Ishikawa (cell line): ENCODE measurements around the gene RNH1.

ENCODE experiments used
- CEBPB ChIP-seq: IDR thresholded peaks from 2 replicates; pipeline ENCODE4 v1.6.1; 2012
- EP300 ChIP-seq: IDR thresholded peaks from 2 replicates; pipeline ENCODE4 v1.6.1; 2012; ENCODE audit warnings: borderline replicate concordance
- MAX ChIP-seq: IDR thresholded peaks from 2 replicates; pipeline ENCODE4 v1.6.1; 2012
- NFIC ChIP-seq: IDR thresholded peaks from 2 replicates; pipeline ENCODE4 v1.6.1; 2012
- RAD21 ChIP-seq: IDR thresholded peaks from 2 replicates; pipeline ENCODE4 v1.6.1; 2012; ENCODE audit warnings: low read depth
- TAF1 ChIP-seq: IDR thresholded peaks from 2 replicates; pipeline ENCODE4 v1.6.1; 2012; ENCODE audit warnings: low read depth, mild to moderate bottlenecking
- ZBTB7A ChIP-seq: IDR thresholded peaks from 2 replicates; pipeline ENCODE4 v1.6.1; 2012; ENCODE audit warnings: low read depth

- TF ChIP-seq NFIC (no peak), TAF1 (no peak), EP300 (no peak), CEBPB (no peak), RAD21 (no peak), MAX (no peak), ZBTB7A (no peak)
Measured at GRCh38 chr11:551131-551530, 44.1 kb upstream of the RNH1 start.
